Activated naive CD4-positive, alpha-beta T cell treated with anti-CD3 and anti-CD28 coated beads, Interleukin-2, amount 50 U/mL, for 16 hours (primary cell): ENCODE results near the gene TRPV2.

Experiments
- DNase-seq: peaks from one replicate; pipeline ENCODE4 v3.0.0-alpha.2; 2020

Gene TRPV2

GRCh38 chr17:16406742-16407674 is 8.4 kb upstream of the TRPV2 start:
- DNase-seq: peak; percentile 36

DNA sequence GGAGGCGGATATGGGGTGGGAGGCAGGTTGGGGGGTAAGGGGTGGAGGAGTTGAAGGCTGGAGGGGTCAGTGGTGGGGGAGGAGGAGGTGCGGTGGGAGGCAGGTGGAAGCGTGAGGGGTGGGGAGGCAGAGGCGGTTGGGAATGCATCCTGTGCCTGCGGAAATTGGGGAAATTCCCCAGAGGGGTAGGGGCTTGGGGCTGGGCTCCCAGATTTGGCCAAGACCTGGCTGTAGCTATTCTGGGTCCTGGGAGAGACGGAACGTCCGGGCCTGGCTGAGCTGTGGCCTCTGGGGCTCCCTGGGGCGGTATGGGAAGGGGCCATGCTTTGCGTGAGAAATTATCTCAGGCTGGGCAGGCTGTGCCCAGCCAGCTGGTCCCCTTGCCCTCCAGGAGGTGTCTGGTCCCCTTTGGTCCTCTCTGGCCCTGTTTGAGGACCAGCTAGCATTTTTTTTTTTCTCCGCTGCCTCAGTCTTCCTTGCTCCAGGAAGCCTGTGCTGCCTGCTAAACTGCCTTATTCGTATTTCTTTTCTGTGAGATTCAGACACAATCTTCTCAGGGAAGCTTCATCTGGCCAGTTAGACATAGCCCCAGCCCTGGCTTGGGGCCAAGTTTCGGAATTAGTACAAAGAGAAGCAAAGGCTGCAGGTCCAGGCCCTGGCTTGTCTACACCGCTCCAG is 7.3 kb upstream of the TRPV2 start:
- DNase-seq: no peak

- DNase-seq: no peak
These were observed 2.0 kb downstream of the TRPV2 start for GRCh38 chr17:16417399-16417798.

DNA sequence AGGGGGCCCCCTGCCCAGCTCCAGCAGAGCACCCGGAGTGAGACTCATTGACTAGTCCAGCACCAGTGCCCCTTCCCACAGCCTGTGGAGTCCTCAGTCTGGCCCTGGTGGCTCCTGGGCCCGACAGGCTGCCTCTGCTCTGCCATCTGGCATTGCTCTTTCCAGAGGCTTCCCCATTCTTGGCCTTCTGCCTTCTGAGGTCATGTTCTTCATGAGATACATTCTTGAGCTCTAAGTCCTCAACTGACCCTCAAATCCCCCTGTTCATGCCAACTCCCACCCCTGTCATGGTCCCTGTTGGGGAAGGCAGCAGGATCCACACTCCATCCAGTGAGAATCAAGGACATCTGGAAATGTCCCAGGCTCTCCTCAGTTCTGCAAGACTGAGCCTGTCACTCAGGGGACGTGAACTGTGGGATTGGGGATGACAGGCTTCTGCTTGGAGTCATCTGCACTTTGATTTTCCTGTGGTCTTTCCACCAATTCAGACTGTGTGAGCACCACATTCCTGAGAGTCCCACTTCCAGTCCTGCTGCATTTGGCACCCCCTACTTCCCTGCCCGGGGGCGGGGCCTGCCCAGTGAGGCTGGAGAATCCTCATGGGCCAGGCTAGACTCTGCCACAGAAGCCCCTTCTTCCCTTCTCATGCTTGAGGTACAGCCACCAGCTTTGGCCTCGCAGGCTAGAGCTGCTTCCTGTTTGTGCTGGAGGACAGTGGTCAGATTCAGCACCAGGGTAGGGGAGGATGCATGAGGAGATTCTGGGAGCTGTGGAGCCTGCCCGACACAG is 2.7 kb downstream of the TRPV2 start:
- no peak for DNase-seq

DNA sequence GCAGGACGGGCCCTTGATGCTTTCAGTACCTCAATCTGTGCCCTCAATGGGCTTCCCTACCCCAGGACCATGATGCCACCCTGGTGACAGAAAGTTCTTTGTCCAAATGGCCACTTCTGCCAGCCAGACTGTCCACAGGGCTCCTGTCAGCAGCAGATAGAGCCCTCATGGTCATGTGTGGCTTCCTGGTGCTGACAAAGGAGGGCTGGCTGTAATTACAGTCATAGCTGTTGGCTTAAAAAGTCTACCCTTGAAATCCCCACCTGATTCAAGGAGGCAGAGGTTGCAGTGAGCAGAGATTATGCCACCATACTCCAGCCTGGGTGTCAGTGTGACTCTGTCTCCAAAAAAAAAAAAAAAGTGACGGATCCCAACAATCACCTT is 3.3 kb downstream of the TRPV2 start:
- DNase-seq: no peak

DNA sequence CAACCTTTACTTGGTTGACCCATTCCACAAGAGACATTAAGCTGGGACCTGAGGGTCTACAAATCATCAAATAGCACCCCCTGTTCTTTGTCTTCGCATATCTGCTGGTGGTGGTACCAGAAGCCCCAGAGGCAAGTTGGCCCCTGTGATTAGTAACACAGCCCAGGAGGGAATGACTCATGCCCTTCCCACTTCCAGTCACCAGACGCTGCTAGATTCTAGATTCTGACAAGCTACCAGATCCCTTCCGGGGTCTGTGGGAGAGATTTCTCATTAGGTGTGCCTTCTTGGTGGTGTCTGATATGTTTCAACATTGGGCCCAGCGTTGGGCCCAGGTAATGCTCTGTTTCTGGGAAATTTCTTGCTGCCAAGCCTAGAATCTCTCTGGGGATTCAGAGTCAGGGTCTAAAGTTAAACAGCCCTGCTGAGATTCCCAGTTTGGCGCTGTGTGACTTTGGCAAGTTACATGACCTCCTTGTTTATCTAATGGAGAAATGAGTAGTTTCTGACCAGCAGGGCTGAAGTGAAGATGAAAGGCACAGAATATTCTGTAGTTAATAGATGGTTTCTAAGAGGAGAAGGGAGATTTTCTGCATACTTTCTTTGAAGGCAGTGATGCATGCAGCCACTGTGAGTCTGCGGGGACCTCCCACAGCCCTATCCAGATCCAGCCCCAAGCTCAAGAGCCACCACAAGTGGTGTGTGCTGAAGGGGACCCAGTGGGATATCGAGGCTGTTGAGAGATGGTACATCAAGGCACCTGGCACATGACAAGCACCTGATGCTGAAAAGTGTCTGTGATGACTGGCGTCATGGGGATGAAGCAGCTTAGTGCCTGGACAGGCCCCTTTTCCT is 3.9 kb downstream of the TRPV2 start:
- DNase-seq: peak; percentile 62

GRCh38 chr17:16419929-16420271 is 4.5 kb downstream of the TRPV2 start:
- no peak for DNase-seq

DNA sequence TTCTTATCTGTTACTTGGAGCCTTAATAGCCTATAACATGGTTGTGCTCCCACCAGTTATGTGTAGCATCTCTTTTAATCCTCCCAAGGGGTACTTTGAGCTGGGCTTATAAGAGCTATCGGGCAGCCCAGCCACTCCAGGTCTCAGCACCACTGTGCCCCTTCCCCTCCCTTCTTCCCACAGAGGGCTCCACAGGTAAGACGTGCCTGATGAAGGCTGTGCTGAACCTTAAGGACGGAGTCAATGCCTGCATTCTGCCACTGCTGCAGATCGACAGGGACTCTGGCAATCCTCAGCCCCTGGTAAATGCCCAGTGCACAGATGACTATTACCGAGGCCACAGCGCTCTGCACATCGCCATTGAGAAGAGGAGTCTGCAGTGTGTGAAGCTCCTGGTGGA is 7.0 kb downstream of the TRPV2 start:
- no peak for DNase-seq

DNA sequence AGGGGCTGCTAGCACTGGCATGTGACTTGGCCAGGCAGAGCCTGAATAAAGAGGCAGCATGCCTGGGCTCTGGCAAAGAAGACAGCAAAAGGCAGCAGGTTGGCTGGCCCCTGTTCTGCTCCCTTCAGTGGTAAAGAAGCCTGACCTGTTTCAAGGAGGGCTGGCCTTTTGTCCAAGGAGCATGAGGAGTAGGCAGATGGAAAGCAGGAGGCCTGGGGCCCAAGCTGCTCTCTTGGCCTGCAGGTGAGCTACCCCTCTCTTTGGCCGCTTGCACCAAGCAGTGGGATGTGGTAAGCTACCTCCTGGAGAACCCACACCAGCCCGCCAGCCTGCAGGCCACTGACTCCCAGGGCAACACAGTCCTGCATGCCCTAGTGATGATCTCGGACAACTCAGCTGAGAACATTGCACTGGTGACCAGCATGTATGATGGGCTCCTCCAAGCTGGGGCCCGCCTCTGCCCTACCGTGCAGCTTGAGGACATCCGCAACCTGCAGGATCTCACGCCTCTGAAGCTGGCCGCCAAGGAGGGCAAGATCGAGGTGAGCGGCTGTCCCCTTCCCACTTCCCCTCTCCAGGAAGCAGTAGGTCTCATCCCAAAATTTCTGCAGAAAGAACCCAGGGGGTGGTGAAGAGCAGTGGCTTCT is 8.0 kb downstream of the TRPV2 start:
- no peak for DNase-seq

DNA sequence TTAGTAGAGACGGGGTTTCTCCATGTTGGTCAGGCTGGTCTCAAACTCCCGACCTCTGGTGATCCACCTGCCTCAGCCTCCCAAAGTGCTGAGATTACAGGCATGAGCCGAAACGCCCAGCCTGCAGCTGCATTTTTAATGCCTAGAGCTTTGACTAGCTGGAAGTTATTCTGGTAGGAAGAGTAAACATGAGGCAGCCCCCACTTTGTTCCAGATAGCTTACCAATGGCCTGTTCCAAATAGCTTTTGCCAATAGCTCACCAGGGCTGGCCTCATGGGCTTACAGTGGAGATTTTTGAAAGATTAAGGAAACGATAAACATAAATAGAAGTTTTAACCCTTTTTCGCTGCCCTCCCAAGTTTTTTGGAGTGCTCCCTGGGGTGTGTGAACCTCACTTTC is 9.8 kb downstream of the TRPV2 start:
- DNase-seq: no peak

DNA sequence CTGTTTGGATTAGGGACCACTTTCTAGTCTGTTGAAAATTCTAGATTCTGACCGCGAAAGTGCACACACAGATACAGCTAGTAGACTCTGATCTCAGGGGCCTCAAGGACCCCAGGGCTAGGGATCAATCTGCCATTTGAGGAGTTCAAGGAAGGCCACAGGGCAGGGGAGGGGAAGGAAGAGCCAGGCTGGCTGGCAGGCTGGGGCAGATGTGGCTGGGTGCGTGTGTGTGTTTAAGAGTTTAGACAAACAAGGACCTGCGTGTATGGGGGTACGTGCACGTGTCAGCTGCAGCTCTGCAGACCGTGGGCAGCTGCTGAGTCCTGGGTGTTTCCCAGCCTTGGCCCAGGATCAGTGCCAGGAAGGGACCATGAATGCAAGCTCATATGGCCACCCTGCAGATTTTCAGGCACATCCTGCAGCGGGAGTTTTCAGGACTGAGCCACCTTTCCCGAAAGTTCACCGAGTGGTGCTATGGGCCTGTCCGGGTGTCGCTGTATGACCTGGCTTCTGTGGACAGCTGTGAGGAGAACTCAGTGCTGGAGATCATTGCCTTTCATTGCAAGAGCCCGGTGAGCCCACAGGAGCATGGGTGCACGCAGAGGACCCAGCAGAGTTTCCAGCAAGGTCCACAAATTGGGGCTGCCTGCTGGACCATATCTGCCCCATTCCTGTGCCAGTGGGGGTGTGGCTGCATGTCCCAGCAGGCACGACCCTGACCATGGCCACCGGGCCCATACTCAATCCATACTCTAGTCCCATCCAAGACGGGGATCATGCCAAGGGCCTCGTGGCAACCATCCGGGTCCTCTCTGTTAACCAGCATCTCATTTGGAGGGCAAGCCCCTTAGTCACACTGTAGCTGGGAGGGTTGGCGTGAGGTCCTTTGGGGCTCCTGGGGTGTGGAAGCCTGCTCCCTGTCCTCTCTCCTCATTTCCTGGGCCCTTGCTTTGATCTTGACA is 10.6 kb downstream of the TRPV2 start:
- no peak for DNase-seq

GRCh38 chr17:16427020-16427419 is 11.6 kb downstream of the TRPV2 start:
- no peak for DNase-seq

GRCh38 chr17:16428098-16428882 is 12.9 kb downstream of the TRPV2 start:
- peak; percentile 70 for DNase-seq

- DNase-seq: no peak
These were observed 13.7 kb downstream of the TRPV2 start for GRCh38 chr17:16429083-16429482.

DNA sequence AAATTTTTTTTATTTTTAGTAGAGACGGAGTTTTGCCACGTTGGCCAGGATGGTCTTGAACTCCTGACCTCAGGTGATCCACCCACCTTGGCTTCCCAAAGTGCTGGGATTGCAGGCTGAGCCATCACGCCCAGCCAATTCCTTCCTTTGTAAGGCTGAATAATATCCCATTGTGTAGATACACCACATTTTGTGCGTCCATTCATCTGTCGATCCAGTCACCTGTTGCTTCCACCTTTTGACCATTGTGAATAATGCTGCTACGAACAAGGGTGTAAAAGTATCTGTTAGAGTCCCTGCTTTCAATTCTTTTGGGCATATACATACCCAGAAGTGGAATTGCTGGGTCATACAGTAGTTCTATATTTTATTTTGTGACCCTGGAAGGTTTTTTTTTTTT is 15.3 kb downstream of the TRPV2 start:
- DNase-seq: no peak

GRCh38 chr17:16432017-16432416 is 16.6 kb downstream of the TRPV2 start:
- no peak for DNase-seq

DNA sequence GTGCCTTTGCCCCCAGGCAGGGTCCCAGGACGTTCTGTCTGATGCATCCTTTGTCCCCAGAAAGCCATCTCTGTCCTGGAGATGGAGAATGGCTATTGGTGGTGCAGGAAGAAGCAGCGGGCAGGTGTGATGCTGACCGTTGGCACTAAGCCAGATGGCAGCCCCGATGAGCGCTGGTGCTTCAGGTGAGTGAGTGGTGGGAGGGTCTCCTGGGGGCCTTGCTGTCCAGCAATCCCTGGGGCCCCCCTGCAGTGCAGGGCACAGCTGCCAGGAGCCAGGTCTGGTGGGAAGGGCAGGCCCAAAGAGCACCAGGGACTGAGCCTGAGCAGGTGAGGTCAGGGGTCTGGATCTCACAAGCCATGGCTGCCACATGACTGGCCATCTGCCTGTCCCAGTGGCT is 18.1 kb downstream of the TRPV2 start:
- no peak for DNase-seq

GRCh38 chr17:16434662-16435061 is 19.3 kb downstream of the TRPV2 start:
- no peak for DNase-seq

DNA sequence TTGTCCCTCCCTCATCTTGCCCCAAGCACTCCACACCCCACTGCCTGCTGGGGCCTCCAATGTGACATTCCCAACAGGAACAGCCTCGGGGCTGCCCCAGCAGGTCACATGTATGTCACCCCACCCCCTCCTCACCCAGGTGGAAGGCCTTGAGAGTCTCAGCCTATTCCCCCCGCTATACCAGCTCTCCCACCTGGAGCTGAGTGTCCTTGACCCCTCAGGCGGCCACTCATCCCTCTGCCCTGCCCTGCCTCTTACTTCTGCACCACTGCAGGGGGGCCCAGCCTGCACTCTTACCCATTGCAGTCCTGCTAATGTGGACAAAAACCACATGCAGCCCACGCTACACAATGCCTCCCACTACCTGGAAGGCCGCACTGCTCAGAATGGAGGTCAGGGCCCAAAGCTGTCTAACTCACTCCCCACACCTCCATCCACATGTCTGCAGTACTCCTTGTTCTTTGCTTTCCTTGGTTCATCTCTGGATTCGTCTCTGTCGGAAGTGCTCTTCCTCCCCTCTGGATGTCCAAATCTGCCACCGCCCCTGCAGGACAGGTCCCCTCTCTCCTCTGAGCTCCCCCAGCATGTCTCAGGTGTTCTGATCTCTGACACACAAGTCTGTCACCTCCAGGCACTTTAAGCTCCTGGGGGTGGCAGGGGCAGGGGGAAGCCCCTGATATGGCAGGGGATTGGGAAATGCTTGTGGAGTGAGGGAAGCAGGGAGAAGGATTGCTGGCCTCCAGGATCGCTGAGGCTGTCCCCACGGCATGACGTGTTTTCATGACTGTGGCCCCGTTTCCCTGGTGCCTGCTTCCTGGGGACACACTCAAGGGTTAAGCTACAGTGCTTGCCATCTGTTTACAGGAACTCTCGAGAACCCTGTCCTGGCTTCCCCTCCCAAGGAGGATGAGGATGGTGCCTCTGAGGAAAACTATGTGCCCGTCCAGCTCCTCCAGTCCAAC is 20.8 kb downstream of the TRPV2 start:
- DNase-seq: no peak
